PC-3 (cell line): ENCODE measurements around the gene CD86. TPM values are rescaled to one million over a fixed set of nuclear protein-coding genes. Genes with fewer than 3 reads are reported as not detected.
"Not testable (repeated sequence)": the region's sequence is repeated elsewhere in the genome, so short reads cannot be mapped to it uniquely, and the experiment has no call there.

Experiments
- ATAC-seq: fragments of 200-7000 bp; cut with Tn5 transposase; 2 replicates; pipeline ENCODE4 v1.9.1; 2020; ENCODE audit warnings: mild to moderate bottlenecking, moderate library complexity
- BruUV-seq: library from RNA; stranded (reverse); fragments of 400-500 nt; replicated peaks from 2 replicates; lab custom pipeline; 2021; lab: Mats Ljungman, UMichigan
- CTCF ChIA-PET: fragments of 300-600 bp; sonication (Branson Sonifier 250); formaldehyde crosslinking; loops from one replicate; lab custom pipeline; 2022; ENCODE audit warnings: antibody characterized with exemption; lab: Charles Lee
- POLR2A ChIA-PET: fragments of 300-600 bp; sonication (Branson Sonifier 250); formaldehyde crosslinking; loops from one replicate; lab custom pipeline; 2022; ENCODE audit warnings: antibody characterized with exemption; ENCODE audit not compliant: unreplicated experiment; lab: Charles Lee
- DNase-seq: peaks from one replicate; pipeline ENCODE4 v3.0.0-alpha.2; 2015
- H2AFZ ChIP-seq: fragments of 300-600 bp; sonication (generic); 2 replicates; pipeline ENCODE4 v1.6.0; 2016; ENCODE audit warnings: antibody characterized with exemption, low read length
- H3F3A ChIP-seq: fragments of 300-600 bp; sonication (generic); one replicate; pipeline ENCODE4 v1.6.0; 2017; ENCODE audit warnings: antibody characterized with exemption, low read length, control low read depth, mild to moderate bottlenecking; ENCODE audit not compliant: unreplicated experiment
- H3K27ac ChIP-seq: fragments of 300-600 bp; sonication (generic); 2 replicates; pipeline ENCODE4 v1.5.1; 2016; ENCODE audit warnings: mild to moderate bottlenecking, low read length
- H3K27me3 ChIP-seq: fragments of 300-600 bp; sonication (generic); 2 replicates; pipeline ENCODE4 v1.6.1; 2016; ENCODE audit warnings: low read length, mixed read lengths
- H3K36me3 ChIP-seq: fragments of 300-600 bp; sonication (generic); 2 replicates; pipeline ENCODE4 v1.6.1; 2016; ENCODE audit warnings: low read depth, mixed run types, low read length, mixed read lengths
- H3K4me1 ChIP-seq: fragments of 300-600 bp; sonication (generic); 2 replicates; pipeline ENCODE4 v1.5.1; 2016; ENCODE audit warnings: low read length; ENCODE audit not compliant: insufficient read depth
- H3K4me2 ChIP-seq: fragments of 300-600 bp; sonication (generic); 2 replicates; pipeline ENCODE4 v1.6.0; 2016; ENCODE audit warnings: low read length
- H3K4me3 ChIP-seq: fragments of 300-600 bp; sonication (generic); 2 replicates; pipeline ENCODE4 v1.5.1; 2016; ENCODE audit warnings: mild to moderate bottlenecking, low read length, mixed read lengths
- H3K79me2 ChIP-seq: fragments of 300-600 bp; sonication (generic); 2 replicates; pipeline ENCODE4 v1.6.1; 2017; ENCODE audit warnings: low read length, mixed read lengths
- H3K9ac ChIP-seq: fragments of 300-600 bp; sonication (generic); 2 replicates; pipeline ENCODE4 v1.6.0; 2016; ENCODE audit warnings: mild to moderate bottlenecking, low read length
- H3K9me2 ChIP-seq: fragments of 300-600 bp; sonication (generic); replicated peaks from 2 replicates; pipeline ENCODE4 v1.6.1; 2016; ENCODE audit warnings: mixed run types, low read length, mixed read lengths
- H3K9me3 ChIP-seq: fragments of 300-600 bp; sonication (generic); 2 replicates; pipeline ENCODE4 v1.6.1; 2016; ENCODE audit warnings: low read length, mixed read lengths
- H4K20me1 ChIP-seq: fragments of 300-600 bp; sonication (generic); 2 replicates; pipeline ENCODE4 v1.6.1; 2016; ENCODE audit warnings: low read length, mixed read lengths
- EZH2 ChIP-seq: fragments of 300-600 bp; sonication (generic); IDR thresholded peaks from one replicate; pipeline ENCODE4 v1.6.1; 2017; ENCODE audit warnings: antibody characterized with exemption, mild to moderate bottlenecking, low read length; ENCODE audit not compliant: unreplicated experiment
- EZH2phosphoT487 ChIP-seq: fragments of 300-600 bp; sonication (generic); IDR thresholded peaks from 2 replicates; pipeline ENCODE4 v1.6.1; 2018; ENCODE audit warnings: mild to moderate bottlenecking, antibody characterized with exemption, low read length, borderline replicate concordance
- intact Hi-C: fragments of 100-400 bp; cut with micrococcal nuclease; formaldehyde crosslinking; loops from 2 replicates; pipeline ENCODE4 v1.9.0; 2023
- total RNA-seq: library from RNA; depleted of rRNA; stranded (reverse); fragments of >200 nt; gene quantifications from 2 replicates; pipeline ENCODE4 v1.2.3, GENCODE V29; 2014
- TF ChIP-seq, protein P1 (sequence below): fragments of 300-600 bp; sonication (generic); conservative IDR thresholded peaks from 2 replicates; pipeline ENCODE4 v1.5.1; 2017; ENCODE audit warnings: antibody characterized with exemption, low read depth, mild to moderate bottlenecking, low read length

CD86 gene
- total RNA-seq, 1 experiment from 2014 or later = 0.07 TPM

DNA sequence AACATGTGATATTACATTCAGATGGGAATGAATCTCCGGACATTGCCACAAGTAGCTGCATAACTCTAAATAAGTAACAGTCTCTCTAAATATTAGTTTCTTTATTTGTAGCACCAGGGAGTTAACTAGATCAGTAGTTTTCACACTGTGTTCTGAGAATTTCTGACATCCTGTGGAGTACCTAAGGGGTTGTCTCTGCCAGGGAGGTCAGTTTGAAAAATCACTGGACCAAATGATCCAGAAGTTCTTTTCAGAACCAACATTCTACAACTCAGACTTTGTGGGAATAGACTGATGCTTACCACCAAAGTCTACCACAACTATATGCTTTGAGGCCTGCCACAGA is 24.1 kb upstream of the CD86 start:
- CTCF ChIA-PET = no interaction called here

DNA sequence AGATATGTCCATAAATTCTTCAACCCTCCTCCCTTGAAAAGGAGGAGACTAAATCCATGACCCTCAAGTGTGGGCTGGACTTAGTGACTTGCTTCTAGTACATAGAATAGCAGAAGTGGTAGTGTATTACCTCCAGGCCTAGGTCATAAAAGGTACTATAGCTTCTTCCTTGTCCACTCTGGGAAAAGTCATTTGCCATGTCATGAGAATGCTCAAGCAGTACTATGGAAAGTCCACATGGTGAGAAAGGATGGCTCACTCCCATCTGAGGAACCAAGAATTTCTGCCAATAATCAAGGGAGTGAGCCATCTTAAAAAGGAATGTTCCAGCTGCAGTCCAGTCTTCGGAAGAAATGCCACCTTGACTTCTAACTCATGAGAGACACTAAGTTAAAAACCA is 22.6 kb upstream of the CD86 start:
- no TSS peak for BruUV-seq
- intact Hi-C loops = no loop called here
- H3K9me2 ChIP-seq = no peaks in the 10 kb centered on the region

More for the DNA sequence above, 24.1 kb upstream of the CD86 start:
- TF ChIP-seq EZH2 (no peak), EZH2phosphoT487 (no peak)
- TF ChIP-seq, protein P1, sequence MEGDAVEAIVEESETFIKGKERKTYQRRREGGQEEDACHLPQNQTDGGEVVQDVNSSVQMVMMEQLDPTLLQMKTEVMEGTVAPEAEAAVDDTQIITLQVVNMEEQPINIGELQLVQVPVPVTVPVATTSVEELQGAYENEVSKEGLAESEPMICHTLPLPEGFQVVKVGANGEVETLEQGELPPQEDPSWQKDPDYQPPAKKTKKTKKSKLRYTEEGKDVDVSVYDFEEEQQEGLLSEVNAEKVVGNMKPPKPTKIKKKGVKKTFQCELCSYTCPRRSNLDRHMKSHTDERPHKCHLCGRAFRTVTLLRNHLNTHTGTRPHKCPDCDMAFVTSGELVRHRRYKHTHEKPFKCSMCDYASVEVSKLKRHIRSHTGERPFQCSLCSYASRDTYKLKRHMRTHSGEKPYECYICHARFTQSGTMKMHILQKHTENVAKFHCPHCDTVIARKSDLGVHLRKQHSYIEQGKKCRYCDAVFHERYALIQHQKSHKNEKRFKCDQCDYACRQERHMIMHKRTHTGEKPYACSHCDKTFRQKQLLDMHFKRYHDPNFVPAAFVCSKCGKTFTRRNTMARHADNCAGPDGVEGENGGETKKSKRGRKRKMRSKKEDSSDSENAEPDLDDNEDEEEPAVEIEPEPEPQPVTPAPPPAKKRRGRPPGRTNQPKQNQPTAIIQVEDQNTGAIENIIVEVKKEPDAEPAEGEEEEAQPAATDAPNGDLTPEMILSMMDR = no peak
- no peaks in the 10 kb centered on the region for H3K79me2 ChIP-seq
- no peak for ATAC-seq
- H3K27ac ChIP-seq = no peak overlapping the region
- H4K20me1 ChIP-seq = no peaks in the 10 kb centered on the region
- POLR2A ChIA-PET = no interaction called here
- intact Hi-C loops = no loop called here
- DNase-seq = no peak
- H3K9me2 ChIP-seq = no peaks in the 10 kb centered on the region
- H3K27me3 ChIP-seq = no peaks in the 10 kb centered on the region
- H2AFZ ChIP-seq = 0 out of 2 replicates have a peak overlapping the region, but pooled peaks have one; percentile 61
- no peaks in the 10 kb centered on the region for H3K9me3 ChIP-seq
- H3K4me3 ChIP-seq = no peak overlapping the region
- H3K4me2 ChIP-seq = no peak overlapping the region
- no peaks in the 10 kb centered on the region for H3K36me3 ChIP-seq
- no peaks in the 10 kb centered on the region for H3K4me1 ChIP-seq
- H3F3A ChIP-seq = no peaks in the 10 kb centered on the region
- BruUV-seq = no TSS peak
- no peak overlapping the region for H3K9ac ChIP-seq

DNA sequence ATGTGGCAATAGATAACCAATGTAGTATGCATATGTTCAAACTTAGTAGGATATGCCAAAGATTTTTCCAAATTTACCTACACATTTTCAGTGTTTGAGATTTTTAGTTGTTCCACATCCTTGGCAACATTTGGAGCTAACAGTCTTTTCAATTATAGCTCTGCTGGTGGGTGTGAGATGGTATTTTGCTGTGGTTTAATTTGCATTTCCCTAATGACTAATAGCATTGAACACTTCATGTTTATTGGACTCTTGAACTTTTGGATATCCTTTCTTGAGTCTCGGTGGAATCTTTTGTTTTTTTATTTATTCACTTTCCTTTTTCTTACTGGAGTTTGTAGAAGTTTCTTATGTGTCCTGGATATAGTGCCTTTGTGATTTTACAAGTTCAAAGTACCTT is 22.1 kb upstream of the CD86 start:
- TF ChIP-seq EZH2 = no peak
- TF ChIP-seq EZH2phosphoT487 = no peak
- TF ChIP-seq, protein P1 = no peak
- no peak overlapping the region for H3K4me2 ChIP-seq
- ChIA-PET POLR2A (no interaction called here), CTCF (no interaction called here)
- no peaks in the 10 kb centered on the region for H3K9me2 ChIP-seq
- H3F3A ChIP-seq = no peaks in the 10 kb centered on the region
- no peaks in the 10 kb centered on the region for H4K20me1 ChIP-seq
- H3K9ac ChIP-seq = no peak overlapping the region
- no peak overlapping the region for H3K27ac ChIP-seq
- H3K4me1 ChIP-seq = no peaks in the 10 kb centered on the region
- DNase-seq = no peak
- H3K4me3 ChIP-seq = no peak overlapping the region
- H3K79me2 ChIP-seq = no peaks in the 10 kb centered on the region
- no peak overlapping the region for H2AFZ ChIP-seq
- no peaks in the 10 kb centered on the region for H3K36me3 ChIP-seq
- no TSS peak for BruUV-seq
- intact Hi-C loops = no loop called here
- ATAC-seq = no peak
- no peaks in the 10 kb centered on the region for H3K27me3 ChIP-seq
- peaks cover 6% of the 10 kb centered on the region; the same call in 1 of the 2 replicates for H3K9me3 ChIP-seq

More for the DNA sequence above, 22.6 kb upstream of the CD86 start:
- Histone ChIP-seq H3K4me3 (no peak overlapping the region), H3K9me3 (peaks cover 6% of the 10 kb centered on the region; the same call in 1 of the 2 replicates), H3K36me3 (no peaks in the 10 kb centered on the region), H3K27ac (no peak overlapping the region), H3F3A (no peaks in the 10 kb centered on the region), H3K79me2 (no peaks in the 10 kb centered on the region), H3K27me3 (no peaks in the 10 kb centered on the region), H3K4me1 (no peaks in the 10 kb centered on the region), H3K4me2 (no peak overlapping the region), H4K20me1 (no peaks in the 10 kb centered on the region), H3K9ac (no peak overlapping the region), H2AFZ (no peak overlapping the region)
- TF ChIP-seq, protein P1 = no peak
- TF ChIP-seq EZH2 (no peak), EZH2phosphoT487 (no peak)
- DNase-seq = no peak
- CTCF ChIA-PET = no interaction called here
- POLR2A ChIA-PET = no interaction called here
- no peak for ATAC-seq

DNA sequence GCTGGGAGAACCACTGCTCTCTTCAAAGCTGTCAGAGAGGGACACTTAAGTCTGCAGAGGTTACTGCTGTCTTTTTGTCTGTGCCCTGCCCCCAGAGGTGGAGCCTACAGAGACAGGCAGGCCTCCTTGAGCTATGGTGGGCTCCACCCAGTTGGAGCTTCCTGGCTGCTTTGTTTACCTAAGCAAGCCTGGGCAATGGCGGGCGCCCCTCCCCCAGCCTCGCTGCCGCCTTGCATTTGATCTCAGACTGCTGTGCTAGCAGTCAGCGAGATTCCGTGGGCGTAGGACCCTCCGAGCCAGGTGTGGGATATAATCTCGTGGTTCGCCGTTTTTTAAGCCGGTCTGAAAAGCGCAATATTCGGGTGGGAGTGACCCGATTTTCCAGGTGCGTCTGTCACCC is 7.9 kb upstream of the CD86 start:
- H3K4me3 ChIP-seq, H2AFZ ChIP-seq, H4K20me1 ChIP-seq, H3K27ac ChIP-seq, DNase-seq, H3K4me1 ChIP-seq, H3K4me2 ChIP-seq, intact Hi-C loops, H3K27me3 ChIP-seq, H3K9ac ChIP-seq, H3K79me2 ChIP-seq, POLR2A ChIA-PET, H3K9me2 ChIP-seq, CTCF ChIA-PET, H3F3A ChIP-seq, BruUV-seq, H3K9me3 ChIP-seq, ATAC-seq, H3K36me3 ChIP-seq: not testable (repeated sequence)
